Psoas muscle (tissue), 8 donors: ENCODE measurements around the gene SLC25A2. TPM values are rescaled to one million over a fixed set of nuclear protein-coding genes. Genes with fewer than 3 reads are reported as not detected.

Source experiments
- ATAC-seq, 4 donors: fragments of 200-7000 bp; cut with Tn5 transposase; one replicate each; pipeline ENCODE4 v1.9.1; 2020; ENCODE audit warnings: moderate library complexity in 3 of 4, mild to moderate bottlenecking in 2 of 4
- DNase-seq, 2 donors: peaks; one replicate each; pipeline ENCODE4 v3.0.0-alpha.2; 2020
- H3K27ac ChIP-seq: fragments of 200-600 bp; one replicate; pipeline ENCODE4 v1.8.0; 2022
- H3K27me3 ChIP-seq, 3 donors: fragments of 200-600 bp in 1 of 3; one replicate each; pipeline versions ENCODE4 v1.6.1 to v1.8.0; 2013 to 2022; ENCODE audit warnings: low read length in 2 of 3, mild to moderate bottlenecking in 2 of 3, moderate library complexity in 1 of 3; ENCODE audit not compliant: insufficient read depth in 3 of 3
- H3K36me3 ChIP-seq, 2 donors: fragments of 200-600 bp in 1 of 2; one replicate each; pipeline versions ENCODE4 v1.6.1 to v1.8.0; 2013 to 2022; ENCODE audit warnings: low read depth in 1 of 2, mild to moderate bottlenecking in 1 of 2, moderate library complexity in 1 of 2; ENCODE audit not compliant: insufficient read depth in 1 of 2
- H3K4me1 ChIP-seq: fragments of 200-600 bp; one replicate; pipeline ENCODE4 v1.8.0; 2022
- H3K4me3 ChIP-seq: fragments of 200-600 bp; one replicate; pipeline ENCODE4 v1.8.0; 2022; ENCODE audit warnings: mild to moderate bottlenecking
- H3K9me3 ChIP-seq: fragments of 200-600 bp; one replicate; pipeline ENCODE4 v1.8.0; 2022
- CTCF ChIP-seq: fragments of 200-600 bp; IDR thresholded peaks from one replicate; pipeline ENCODE4 v1.8.0; 2022; ENCODE audit warnings: antibody characterized with exemption
- intact Hi-C, 2 donors: fragments of 100-400 bp; cut with DNase I; formaldehyde crosslinking; loops; one replicate each; pipeline versions ENCODE4 v1.11.0 to v1.14.2; 2022
- polyA plus RNA-seq, 3 donors: library from polyadenylated mRNA; stranded (reverse); fragments of 200-250 nt; gene quantifications; one replicate each; pipeline ENCODE4 v1.2.3, GENCODE V29; 2013
- total RNA-seq, 4 donors: library from RNA; stranded (reverse); fragmentation: NEBNext Ultra II Directional in 2 of 4; extraction: Animal tissue kit (Norgen Biotek cat#: 25700) in 2 of 4; gene quantifications; one replicate each; pipeline versions ENCODE4 v1.2.1 to v1.2.4, GENCODE V29; 2021 to 2023
- donor health status: healthy with polysubstance abuse.
- donor health status: DM: no; HTN: no; CAD: no; lungs with moderate emphysema.
- donor health status: Bipolar disorder and iron deficiency.
- donor health status: healthy.
- donor health status: DM: yes; HTN: yes; CAD: no.
- donor health status: DM: no; HTN: no; CAD: no.
- donor health status: DM: no; HTN: no; CAD: no.
- donor health status: DM: yes; HTN: yes; CAD: no.

The SLC25A2 gene
- total and polyA plus RNA-seq, 7 donors = 0.04 to 0.32 (median 0.19) TPM; not detected in 4

GRCh38 chr5:141258464-141258863, 45.4 kb downstream of the SLC25A2 start:
- intact Hi-C loops = no loop called here
- Histone ChIP-seq H3K27ac (no peak overlapping the region), H3K9me3 (peaks cover 95% of the 10 kb centered on the region), H3K27me3 (no peaks in the 10 kb centered on the region), H3K4me1 (no peaks in the 10 kb centered on the region), H3K36me3 (no peaks in the 10 kb centered on the region), H3K4me3 (no peak overlapping the region)
- DNase-seq (no peak), ATAC-seq (no peak)
- no peak for TF ChIP-seq CTCF

Other genes with a start within 250 kb of the SLC25A2 start
Only the 30 nearest of the 38 such genes appear.
- under 1 TPM; 0.19 to 0.59 (median 0.34) TPM for gene PCDHB7, start 131.4 kb downstream of the SLC25A2 start, total RNA-seq
- gene PCDHB7, start 131.4 kb downstream of the SLC25A2 start, polyA plus RNA-seq = under 1 TPM; 0.08 to 0.18 (median 0.16) TPM
- gene PCDHB8, start 126.3 kb downstream of the SLC25A2 start, total RNA-seq = under 1 TPM; 0.21 to 0.87 (median 0.57) TPM
- under 1 TPM; 0.04 to 0.26 (median 0.16) TPM for gene PCDHB8, start 126.3 kb downstream of the SLC25A2 start, polyA plus RNA-seq
- under 1 TPM; 0.56 to 0.94 (median 0.67) TPM for gene PCDHB16, start 121.7 kb downstream of the SLC25A2 start, total RNA-seq
- under 1 TPM; 0.22 to 0.34 (median 0.23) TPM for gene PCDHB16, start 121.7 kb downstream of the SLC25A2 start, polyA plus RNA-seq
- gene PCDHB9, start 116.9 kb downstream of the SLC25A2 start, total RNA-seq = under 1 TPM in 3 of 4 donors, not detected in 1; 0.15 to 0.58 (median 0.20) TPM
- under 1 TPM; 0.09 to 0.15 (median 0.13) TPM for gene PCDHB9, start 116.9 kb downstream of the SLC25A2 start, polyA plus RNA-seq
- gene PCDHB10, start 111.7 kb downstream of the SLC25A2 start, total RNA-seq = under 1 TPM; 0.26 to 0.29 (median 0.26) TPM
- gene PCDHB10, start 111.7 kb downstream of the SLC25A2 start, polyA plus RNA-seq = under 1 TPM; 0.13 to 0.17 (median 0.14) TPM
- gene PCDHB11, start 104.4 kb downstream of the SLC25A2 start, total RNA-seq = 1 to 10 TPM in 2 of 4 donors, under 1 TPM in 2; 0.86 to 1.8 (median 1.1) TPM
- gene PCDHB11, start 104.4 kb downstream of the SLC25A2 start, polyA plus RNA-seq = under 1 TPM; 0.08 to 0.13 (median 0.13) TPM
- under 1 TPM; 0.44 to 0.96 (median 0.83) TPM for gene PCDHB12, start 95.3 kb downstream of the SLC25A2 start, total RNA-seq
- under 1 TPM; 0.10 to 0.21 (median 0.21) TPM for gene PCDHB12, start 95.3 kb downstream of the SLC25A2 start, polyA plus RNA-seq
- gene PCDHB13, start 90.1 kb downstream of the SLC25A2 start, total RNA-seq = under 1 TPM; 0.44 to 0.81 (median 0.62) TPM
- under 1 TPM; 0.06 to 0.26 (median 0.18) TPM for gene PCDHB13, start 90.1 kb downstream of the SLC25A2 start, polyA plus RNA-seq
- under 1 TPM; 0.48 to 0.75 (median 0.50) TPM for gene PCDHB14, start 80.7 kb downstream of the SLC25A2 start, total RNA-seq
- gene PCDHB14, start 80.7 kb downstream of the SLC25A2 start, polyA plus RNA-seq = under 1 TPM; 0.20 to 0.51 (median 0.32) TPM
- gene PCDHB15, start 58.7 kb downstream of the SLC25A2 start, total RNA-seq = 1 to 10 TPM in 2 of 4 donors, under 1 TPM in 2; 0.50 to 2.5 (median 0.91) TPM
- under 1 TPM; 0.44 to 0.58 (median 0.45) TPM for gene PCDHB15, start 58.7 kb downstream of the SLC25A2 start, polyA plus RNA-seq
- 100 to 1,000 TPM in 2 of 4 donors, 10 to 100 TPM in 2; 92.9 to 139 (median 117) TPM for gene TAF7, start 16.7 kb upstream of the SLC25A2 start, total RNA-seq
- gene TAF7, start 16.7 kb upstream of the SLC25A2 start, polyA plus RNA-seq = 100 to 1,000 TPM; 112 to 249 (median 139) TPM
- 1 to 10 TPM in 1 of 4 donors, under 1 TPM in 3; 0.51 to 1.4 (median 0.65) TPM for gene PCDHGA1, start 26.5 kb upstream of the SLC25A2 start, total RNA-seq
- gene PCDHGA1, start 26.5 kb upstream of the SLC25A2 start, polyA plus RNA-seq = 1 to 10 TPM in 1 of 3 donors, under 1 TPM in 2; 0.27 to 2.1 (median 0.56) TPM
- gene PCDHGA2, start 34.7 kb upstream of the SLC25A2 start, total RNA-seq = 1 to 10 TPM; 1.2 to 1.8 (median 1.6) TPM
- 1 to 10 TPM in 1 of 3 donors, under 1 TPM in 2; 0.22 to 1.1 (median 0.25) TPM for gene PCDHGA2, start 34.7 kb upstream of the SLC25A2 start, polyA plus RNA-seq
- gene PCDHGA3, start 39.8 kb upstream of the SLC25A2 start, total RNA-seq = 1 to 10 TPM in 3 of 4 donors, under 1 TPM in 1; 0.97 to 2.4 (median 1.7) TPM
- under 1 TPM; 0.33 to 0.67 (median 0.34) TPM for gene PCDHGA3, start 39.8 kb upstream of the SLC25A2 start, polyA plus RNA-seq
- 1 to 10 TPM in 2 of 4 donors, under 1 TPM in 2; 0.71 to 1.8 (median 1.2) TPM for gene PCDHGB1, start 46.0 kb upstream of the SLC25A2 start, total RNA-seq
- gene PCDHGB1, start 46.0 kb upstream of the SLC25A2 start, polyA plus RNA-seq = under 1 TPM; 0.08 to 0.22 (median 0.12) TPM
- gene PCDHGA4, start 51.0 kb upstream of the SLC25A2 start, total RNA-seq = 1 to 10 TPM in 3 of 4 donors, under 1 TPM in 1; 0.84 to 2.4 (median 2.2) TPM
- under 1 TPM; 0.14 to 0.47 (median 0.40) TPM for gene PCDHGA4, start 51.0 kb upstream of the SLC25A2 start, polyA plus RNA-seq
- 1 to 10 TPM; 1.2 to 2.4 (median 1.9) TPM for gene PCDHGB2, start 55.9 kb upstream of the SLC25A2 start, total RNA-seq
- gene PCDHGB2, start 55.9 kb upstream of the SLC25A2 start, polyA plus RNA-seq = under 1 TPM; 0.10 to 0.67 (median 0.65) TPM
- 1 to 10 TPM in 2 of 4 donors, under 1 TPM in 2; 0.84 to 2.0 (median 1.2) TPM for gene PCDHGA5, start 60.1 kb upstream of the SLC25A2 start, total RNA-seq
- under 1 TPM; 0.07 to 0.38 (median 0.35) TPM for gene PCDHGA5, start 60.1 kb upstream of the SLC25A2 start, polyA plus RNA-seq
- gene PCDHGB3, start 66.2 kb upstream of the SLC25A2 start, total RNA-seq = 1 to 10 TPM in 3 of 4 donors, under 1 TPM in 1; 0.92 to 2.0 (median 1.2) TPM
- under 1 TPM; 0.17 to 0.44 (median 0.35) TPM for gene PCDHGB3, start 66.2 kb upstream of the SLC25A2 start, polyA plus RNA-seq
- 1 to 10 TPM; 1.3 to 2.5 (median 1.8) TPM for gene PCDHGA6, start 69.8 kb upstream of the SLC25A2 start, total RNA-seq
- gene PCDHGA6, start 69.8 kb upstream of the SLC25A2 start, polyA plus RNA-seq = under 1 TPM; 0.03 to 0.72 (median 0.57) TPM
- 1 to 10 TPM in 2 of 4 donors, under 1 TPM in 2; 0.97 to 2.2 (median 1.1) TPM for gene PCDHGA7, start 78.7 kb upstream of the SLC25A2 start, total RNA-seq
- gene PCDHGA7, start 78.7 kb upstream of the SLC25A2 start, polyA plus RNA-seq = under 1 TPM; 0.07 to 0.35 (median 0.35) TPM
- 1 to 10 TPM in 3 of 4 donors, under 1 TPM in 1; 0.99 to 3.0 (median 2.0) TPM for gene PCDHGB4, start 83.6 kb upstream of the SLC25A2 start, total RNA-seq
- gene PCDHGB4, start 83.6 kb upstream of the SLC25A2 start, polyA plus RNA-seq = under 1 TPM; 0.24 to 0.52 (median 0.49) TPM
- 1 to 10 TPM in 3 of 4 donors, under 1 TPM in 1; 0.82 to 1.6 (median 1.3) TPM for gene PCDHGA8, start 88.6 kb upstream of the SLC25A2 start, total RNA-seq
- under 1 TPM; 0.04 to 0.30 (median 0.26) TPM for gene PCDHGA8, start 88.6 kb upstream of the SLC25A2 start, polyA plus RNA-seq
- 1 to 10 TPM; 2.7 to 5.1 (median 4.0) TPM for gene PCDHGB5, start 93.9 kb upstream of the SLC25A2 start, total RNA-seq
- gene PCDHGB5, start 93.9 kb upstream of the SLC25A2 start, polyA plus RNA-seq = 1 to 10 TPM in 1 of 3 donors, under 1 TPM in 2; 0.61 to 1.4 (median 0.95) TPM
- 1 to 10 TPM; 1.5 to 3.5 (median 1.9) TPM for gene PCDHGA9, start 98.7 kb upstream of the SLC25A2 start, total RNA-seq
- under 1 TPM; 0.11 to 0.42 (median 0.36) TPM for gene PCDHGA9, start 98.7 kb upstream of the SLC25A2 start, polyA plus RNA-seq
- gene PCDHGB6, start 104.0 kb upstream of the SLC25A2 start, total RNA-seq = 1 to 10 TPM; 2.0 to 4.1 (median 2.9) TPM
- gene PCDHGB6, start 104.0 kb upstream of the SLC25A2 start, polyA plus RNA-seq = under 1 TPM; 0.46 to 0.83 (median 0.82) TPM
- gene PCDHGA10, start 108.9 kb upstream of the SLC25A2 start, total RNA-seq = 1 to 10 TPM in 3 of 4 donors, under 1 TPM in 1; 0.86 to 3.9 (median 2.8) TPM
- gene PCDHGA10, start 108.9 kb upstream of the SLC25A2 start, polyA plus RNA-seq = under 1 TPM; 0.27 to 0.56 (median 0.39) TPM
- gene PCDHGB7, start 113.6 kb upstream of the SLC25A2 start, total RNA-seq = 1 to 10 TPM; 3.8 to 7.2 (median 5.7) TPM
- 1 to 10 TPM in 1 of 3 donors, under 1 TPM in 2; 0.70 to 1.1 (median 0.90) TPM for gene PCDHGB7, start 113.6 kb upstream of the SLC25A2 start, polyA plus RNA-seq
- 1 to 10 TPM in 3 of 4 donors, under 1 TPM in 1; 0.94 to 4.4 (median 2.9) TPM for gene PCDHGA11, start 117.0 kb upstream of the SLC25A2 start, total RNA-seq
- gene PCDHGA11, start 117.0 kb upstream of the SLC25A2 start, polyA plus RNA-seq = under 1 TPM; 0.21 to 0.72 (median 0.45) TPM
- gene PCDHGA12, start 126.5 kb upstream of the SLC25A2 start, total RNA-seq = 1 to 10 TPM; 2.6 to 6.9 (median 3.6) TPM
- gene PCDHGA12, start 126.5 kb upstream of the SLC25A2 start, polyA plus RNA-seq = under 1 TPM; 0.38 to 0.56 (median 0.39) TPM